ENCODE data around the gene LUC7L3.
A peak's percentile ranks its signal among the peaks of the same experiment; 100 is the strongest.

The LUC7L3 gene

DNA sequence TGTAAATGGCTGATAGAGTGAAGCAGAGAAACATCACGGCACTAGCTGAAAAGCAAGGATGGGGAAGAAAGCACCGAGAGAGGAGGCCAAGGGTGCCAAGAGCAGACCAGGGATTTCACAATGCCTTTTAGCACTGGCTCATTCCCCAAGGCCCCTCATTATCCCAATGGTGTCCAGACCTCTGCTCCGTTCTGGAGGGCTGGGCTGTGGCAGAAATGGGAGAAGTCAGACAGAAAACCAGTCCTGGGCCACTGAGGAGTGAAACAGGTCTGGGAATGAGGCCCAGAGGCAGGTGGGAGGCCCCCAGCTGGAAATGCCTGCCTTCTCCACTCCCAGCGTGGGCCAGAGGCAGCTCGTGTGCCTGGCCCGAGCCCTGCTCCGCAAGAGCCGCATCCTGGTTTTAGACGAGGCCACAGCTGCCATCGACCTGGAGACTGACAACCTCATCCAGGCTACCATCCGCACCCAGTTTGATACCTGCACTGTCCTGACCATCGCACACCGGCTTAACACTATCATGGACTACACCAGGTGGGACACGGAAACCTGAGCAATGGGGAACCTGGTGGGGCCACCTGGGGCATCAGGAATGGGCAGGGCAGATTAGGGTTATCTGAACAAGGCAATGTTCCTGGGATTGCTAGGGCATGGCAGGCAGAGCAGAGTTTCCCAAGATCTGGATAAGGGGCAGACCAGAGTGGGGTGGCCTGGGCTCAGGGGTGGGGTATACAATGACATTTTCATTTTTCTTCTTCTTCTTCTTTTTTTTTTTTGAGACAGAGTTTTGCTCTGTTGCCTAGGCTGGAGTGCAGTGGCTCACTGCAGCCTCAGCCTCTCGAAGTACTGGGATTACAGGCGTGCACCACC is 32.0 kb upstream of the LUC7L3 start:
- TF ChIP-seq, protein P1, sequence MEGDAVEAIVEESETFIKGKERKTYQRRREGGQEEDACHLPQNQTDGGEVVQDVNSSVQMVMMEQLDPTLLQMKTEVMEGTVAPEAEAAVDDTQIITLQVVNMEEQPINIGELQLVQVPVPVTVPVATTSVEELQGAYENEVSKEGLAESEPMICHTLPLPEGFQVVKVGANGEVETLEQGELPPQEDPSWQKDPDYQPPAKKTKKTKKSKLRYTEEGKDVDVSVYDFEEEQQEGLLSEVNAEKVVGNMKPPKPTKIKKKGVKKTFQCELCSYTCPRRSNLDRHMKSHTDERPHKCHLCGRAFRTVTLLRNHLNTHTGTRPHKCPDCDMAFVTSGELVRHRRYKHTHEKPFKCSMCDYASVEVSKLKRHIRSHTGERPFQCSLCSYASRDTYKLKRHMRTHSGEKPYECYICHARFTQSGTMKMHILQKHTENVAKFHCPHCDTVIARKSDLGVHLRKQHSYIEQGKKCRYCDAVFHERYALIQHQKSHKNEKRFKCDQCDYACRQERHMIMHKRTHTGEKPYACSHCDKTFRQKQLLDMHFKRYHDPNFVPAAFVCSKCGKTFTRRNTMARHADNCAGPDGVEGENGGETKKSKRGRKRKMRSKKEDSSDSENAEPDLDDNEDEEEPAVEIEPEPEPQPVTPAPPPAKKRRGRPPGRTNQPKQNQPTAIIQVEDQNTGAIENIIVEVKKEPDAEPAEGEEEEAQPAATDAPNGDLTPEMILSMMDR (conservative IDR thresholded peaks at IDR 0.05; ENCODE audit: low read depth, low read length) = no peak
- no peak overlapping the region for H3K4me3 ChIP-seq (ENCODE audit: low read depth, low read length)
- no peak for DNase-seq (ENCODE audit: low read depth)

DNA sequence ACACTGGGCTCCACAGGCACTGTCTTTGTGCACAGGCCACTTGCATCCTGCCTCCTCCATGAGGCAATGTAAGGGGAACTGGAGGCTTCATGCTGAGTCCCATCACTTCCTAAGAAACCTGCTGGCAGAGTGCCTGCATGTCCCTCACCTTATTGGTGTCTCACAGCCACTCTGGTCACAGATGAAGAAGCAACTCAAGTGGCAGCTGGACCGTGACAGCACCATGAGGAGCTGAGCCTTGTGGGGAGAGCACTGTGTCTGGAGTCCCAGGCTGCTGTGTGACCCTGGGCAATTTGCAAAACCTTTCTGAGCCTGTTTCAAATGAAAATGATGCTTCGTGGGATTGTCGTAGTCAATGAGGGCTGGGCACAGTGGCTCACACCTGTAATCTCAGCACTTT is 31.2 kb upstream of the LUC7L3 start:
- TF ChIP-seq, protein P1 (conservative IDR thresholded peaks at IDR 0.05; ENCODE audit: low read depth, low read length) = no peak
- H3K4me3 ChIP-seq (ENCODE audit: low read depth, low read length) = no peak overlapping the region
- DNase-seq (ENCODE audit: low read depth) = no peak

DNA sequence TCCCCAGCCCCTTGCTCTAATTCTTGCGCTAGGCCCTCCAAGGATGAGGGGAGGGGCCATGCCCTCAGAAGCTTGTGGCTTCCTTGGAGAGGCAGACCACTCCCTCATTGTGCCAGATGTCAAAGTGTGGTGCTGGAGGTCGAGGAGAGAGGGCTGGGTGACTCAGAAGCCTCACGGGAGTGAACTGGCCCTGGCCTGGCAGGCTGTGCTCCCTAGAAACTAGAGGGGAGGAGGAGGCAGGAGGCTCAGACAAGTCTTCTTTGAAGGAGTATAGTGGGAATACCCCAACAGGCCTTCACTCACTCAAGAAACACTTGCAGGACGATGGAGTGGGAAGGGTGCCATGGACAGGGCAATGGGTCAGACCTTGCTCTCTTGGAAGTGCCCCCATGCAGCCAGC is 30.2 kb upstream of the LUC7L3 start:
- H3K4me3 ChIP-seq (ENCODE audit: low read depth, low read length) = no peak overlapping the region
- TF ChIP-seq, protein P1 (conservative IDR thresholded peaks at IDR 0.05; ENCODE audit: low read depth, low read length) = no peak
- DNase-seq (ENCODE audit: low read depth) = peak; percentile 50

DNA sequence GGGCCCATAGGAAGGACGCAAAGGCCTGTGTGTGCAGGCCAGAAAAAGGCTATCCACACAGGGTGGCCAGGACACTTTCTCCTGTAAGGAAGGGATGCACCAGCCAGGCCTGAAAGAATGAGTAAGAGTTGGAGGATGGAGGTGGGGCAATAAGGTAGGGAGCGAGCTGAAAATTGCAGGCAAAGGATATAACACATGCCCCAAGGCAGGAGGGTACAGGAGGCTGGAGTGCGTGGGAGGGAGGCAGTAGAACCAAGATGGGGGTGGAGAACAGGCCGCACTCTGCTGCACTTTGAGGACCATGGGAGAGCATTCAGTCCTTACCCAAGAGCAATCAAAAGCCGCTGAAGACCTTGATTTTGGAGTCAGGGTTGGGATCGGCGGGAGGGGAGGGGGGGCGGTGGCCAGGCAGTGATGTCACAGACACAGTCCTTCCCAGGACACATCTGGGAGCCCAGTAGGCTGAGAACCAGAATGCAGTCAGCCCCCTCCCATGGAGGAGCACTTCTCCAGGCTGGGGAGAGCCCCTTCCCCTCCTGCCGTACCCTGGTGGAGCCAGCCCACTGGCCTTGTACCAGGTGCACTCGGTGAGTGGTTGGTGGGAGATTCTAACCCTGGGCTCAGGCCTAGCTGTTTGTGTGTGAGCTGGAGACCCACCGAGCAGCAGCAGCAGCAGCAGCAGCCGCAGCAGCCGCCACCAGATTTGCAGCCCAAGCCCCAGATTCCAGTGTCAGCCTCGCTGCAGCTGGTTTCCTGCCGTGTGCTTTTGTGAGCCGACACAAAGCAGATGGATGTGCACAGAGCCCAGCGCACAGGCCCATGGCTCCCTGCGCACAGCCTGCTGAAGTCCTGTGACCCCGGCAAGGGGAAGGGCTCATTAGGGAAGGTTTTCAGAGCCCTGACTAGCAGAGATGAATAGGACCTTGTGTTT is 29.2 kb upstream of the LUC7L3 start:
- no peak overlapping the region for H3K4me3 ChIP-seq (ENCODE audit: low read depth, low read length)
- TF ChIP-seq, protein P1 (conservative IDR thresholded peaks at IDR 0.05; ENCODE audit: low read depth, low read length) = no peak
- no peak for DNase-seq (ENCODE audit: low read depth)

DNA sequence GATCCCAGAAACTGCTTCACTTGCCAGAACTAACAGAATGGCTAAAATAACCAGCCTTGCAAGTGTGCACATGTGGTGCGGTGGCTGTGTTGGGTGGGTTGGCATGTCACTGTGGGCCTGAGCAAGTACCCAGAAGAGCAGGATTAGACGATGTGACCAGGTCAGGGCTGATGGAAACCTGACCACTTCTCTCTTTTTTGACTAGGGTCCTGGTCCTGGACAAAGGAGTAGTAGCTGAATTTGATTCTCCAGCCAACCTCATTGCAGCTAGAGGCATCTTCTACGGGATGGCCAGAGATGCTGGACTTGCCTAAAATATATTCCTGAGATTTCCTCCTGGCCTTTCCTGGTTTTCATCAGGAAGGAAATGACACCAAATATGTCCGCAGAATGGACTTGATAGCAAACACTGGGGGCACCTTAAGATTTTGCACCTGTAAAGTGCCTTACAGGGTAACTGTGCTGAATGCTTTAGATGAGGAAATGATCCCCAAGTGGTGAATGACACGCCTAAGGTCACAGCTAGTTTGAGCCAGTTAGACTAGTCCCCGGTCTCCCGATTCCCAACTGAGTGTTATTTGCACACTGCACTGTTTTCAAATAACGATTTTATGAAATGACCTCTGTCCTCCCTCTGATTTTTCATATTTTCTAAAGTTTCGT is 28.4 kb upstream of the LUC7L3 start:
- no peak for DNase-seq (ENCODE audit: low read depth)
- H3K4me3 ChIP-seq (ENCODE audit: low read depth, low read length) = no peak overlapping the region
- TF ChIP-seq, protein P1 (conservative IDR thresholded peaks at IDR 0.05; ENCODE audit: low read depth, low read length) = no peak

DNA sequence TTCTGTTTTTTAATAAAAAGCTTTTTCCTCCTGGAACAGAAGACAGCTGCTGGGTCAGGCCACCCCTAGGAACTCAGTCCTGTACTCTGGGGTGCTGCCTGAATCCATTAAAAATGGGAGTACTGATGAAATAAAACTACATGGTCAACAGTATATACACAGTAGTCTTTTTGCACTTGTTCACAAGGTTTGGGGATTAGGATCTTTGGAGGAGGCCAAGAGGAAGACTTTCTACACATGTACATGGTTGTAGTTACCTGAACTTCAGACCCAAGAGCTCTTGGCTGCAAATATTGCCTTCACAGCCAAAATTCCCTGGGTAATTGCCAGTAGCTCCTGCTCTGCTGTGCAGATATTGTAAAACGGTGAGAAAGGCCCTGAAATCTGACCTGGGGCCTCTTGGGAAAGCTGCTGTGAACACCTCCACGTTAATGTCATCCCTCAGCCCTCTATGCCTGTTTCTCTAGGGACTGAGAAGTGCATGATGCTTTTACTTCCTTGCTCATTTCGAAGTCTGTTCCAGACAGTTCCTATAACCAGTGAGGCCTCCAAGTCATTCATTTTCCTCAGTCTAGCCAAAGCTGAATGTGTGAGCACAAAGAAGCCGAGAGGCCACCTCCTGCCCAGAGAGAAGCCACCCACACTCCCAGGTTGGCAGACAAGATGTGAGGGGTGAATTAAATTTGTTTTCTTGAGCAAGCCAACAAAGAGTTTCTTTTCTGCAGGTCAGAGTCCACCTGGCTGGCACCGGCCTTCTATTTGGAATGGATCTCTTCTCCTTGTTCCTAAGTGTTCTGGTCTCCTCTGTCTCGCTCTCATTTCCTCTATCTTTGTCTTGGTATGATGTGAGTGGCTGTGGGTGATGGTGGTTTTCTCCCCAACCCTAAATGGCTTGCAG is 27.6 kb upstream of the LUC7L3 start:
- H3K4me3 ChIP-seq (ENCODE audit: low read depth, low read length) = no peak overlapping the region
- no peak for DNase-seq (ENCODE audit: low read depth)
- TF ChIP-seq, protein P1 (conservative IDR thresholded peaks at IDR 0.05; ENCODE audit: low read depth, low read length) = no peak
